HUDEP-2 (cell line): ENCODE results near the gene INTS6.

ENCODE experiments used
- DNase-seq, 76 experiments: peaks; one replicate each; lab custom pipeline; 2025; ENCODE audit not compliant: unreplicated experiment in 76 of 76; lab: John Stamatoyannopoulos, UW

Gene INTS6

GRCh38 chr13:51348069-51348967 lies 104.5 kb downstream of the INTS6 start:
- DNase-seq = no peak

GRCh38 chr13:51347099-51347498 lies 105.7 kb downstream of the INTS6 start:
- DNase-seq = no peak

GRCh38 chr13:51346397-51346796 lies 106.4 kb downstream of the INTS6 start:
- no peak for DNase-seq

DNA sequence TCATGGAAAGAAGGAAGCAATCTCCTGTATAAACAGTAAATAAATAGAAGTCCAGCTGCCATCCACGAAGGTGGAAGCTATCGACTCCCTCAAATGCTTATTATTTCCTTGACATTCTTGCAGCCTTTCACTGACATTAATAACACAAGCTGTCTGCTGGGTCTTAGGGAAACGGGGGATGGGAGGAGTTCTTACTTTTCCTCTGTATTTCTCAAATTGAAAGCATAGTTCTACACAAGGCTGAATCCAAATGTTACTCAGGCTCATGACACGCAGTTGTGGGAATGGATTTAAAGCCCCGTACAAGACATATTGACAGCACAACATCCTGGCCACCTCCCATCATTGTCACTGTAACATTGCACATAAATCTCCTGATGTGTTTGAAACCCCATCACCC lies 109.4 kb downstream of the INTS6 start:
- DNase-seq = no peak

DNA sequence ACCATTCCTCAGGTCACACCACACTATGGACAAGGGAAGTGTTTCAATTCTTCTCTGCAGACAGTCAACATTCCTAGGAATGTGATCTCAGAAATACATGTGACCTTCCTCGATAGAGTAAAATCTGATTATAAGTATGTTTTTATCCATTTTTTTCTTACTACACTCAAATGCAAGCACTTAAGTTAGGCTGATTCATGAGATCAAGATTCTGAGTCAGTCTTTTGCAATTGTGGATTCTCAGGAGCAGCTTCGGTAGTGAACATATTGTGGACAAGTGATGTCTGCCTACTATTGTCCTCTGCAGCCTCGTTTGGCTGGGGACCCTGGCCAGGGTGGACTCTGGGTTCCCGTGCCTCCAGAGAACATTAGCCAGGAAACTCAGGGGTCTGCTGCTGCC lies 110.1 kb downstream of the INTS6 start:
- no peak for DNase-seq

DNA sequence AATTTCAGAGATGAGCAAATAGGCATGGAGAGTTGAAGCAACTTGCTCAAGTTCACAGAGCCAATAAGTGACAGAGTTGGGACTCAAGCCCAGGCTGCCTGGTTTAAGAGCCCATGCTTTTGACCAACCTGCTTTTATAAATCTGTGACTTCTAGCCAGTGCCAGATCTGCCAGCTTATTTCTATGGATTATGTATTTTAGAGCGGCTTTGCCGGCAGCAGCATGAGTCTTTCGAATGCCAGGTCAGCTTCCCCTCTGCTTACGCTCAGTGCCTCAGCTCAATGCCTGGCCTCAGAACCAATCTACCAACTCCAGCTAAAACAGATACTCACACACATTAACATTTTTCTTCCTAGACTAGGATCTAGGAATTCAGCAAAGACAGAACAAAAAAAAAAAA lies 111.0 kb downstream of the INTS6 start:
- no peak for DNase-seq

GRCh38 chr13:51341232-51341631 lies 111.6 kb downstream of the INTS6 start:
- DNase-seq = no peak

GRCh38 chr13:51339952-51340732 lies 112.7 kb downstream of the INTS6 start:
- DNase-seq = no peak

GRCh38 chr13:51339354-51339753 lies 113.5 kb downstream of the INTS6 start, which contains the start of gene SERPINE3:
Gene SERPINE3, plus strand, starts transcription at chr13:51339691. Its CDS starts 1,401 bp downstream, at chr13:51341092.
- DNase-seq = no peak

- DNase-seq = no peak
These were observed 116.1 kb downstream of the INTS6 start for GRCh38 chr13:51336746-51337145.

- no peak for DNase-seq
These were observed 119.0 kb downstream of the INTS6 start for GRCh38 chr13:51333826-51334225.

GRCh38 chr13:51333421-51333820 lies 119.4 kb downstream of the INTS6 start:
- no peak for DNase-seq

GRCh38 chr13:51332566-51333361 lies 120.1 kb downstream of the INTS6 start:
- no peak for DNase-seq

DNA sequence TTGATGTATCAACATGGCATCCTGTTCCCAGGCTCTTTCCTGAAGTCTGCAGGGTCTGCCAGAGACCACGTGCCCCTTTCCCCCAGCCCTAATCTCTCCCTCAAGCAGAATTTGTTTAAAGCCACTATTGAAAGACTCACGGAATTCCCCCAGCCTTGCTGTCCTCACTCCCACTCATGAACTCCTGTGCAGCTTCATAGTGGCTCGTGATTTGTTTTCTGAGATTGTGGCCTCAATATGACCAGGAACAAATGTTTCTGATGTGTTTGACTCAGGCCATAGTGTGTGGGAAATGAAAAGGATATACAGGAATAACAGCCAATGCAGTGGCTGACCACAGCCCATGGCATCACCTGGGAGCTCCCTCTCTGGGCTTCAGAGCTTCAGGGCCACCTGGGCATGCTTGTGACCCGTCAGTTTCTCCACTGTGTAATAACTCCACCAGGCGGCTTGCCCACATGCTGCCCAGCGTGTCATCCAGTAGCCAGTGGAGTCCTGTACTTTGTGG lies 121.4 kb downstream of the INTS6 start:
- DNase-seq = no peak

DNA sequence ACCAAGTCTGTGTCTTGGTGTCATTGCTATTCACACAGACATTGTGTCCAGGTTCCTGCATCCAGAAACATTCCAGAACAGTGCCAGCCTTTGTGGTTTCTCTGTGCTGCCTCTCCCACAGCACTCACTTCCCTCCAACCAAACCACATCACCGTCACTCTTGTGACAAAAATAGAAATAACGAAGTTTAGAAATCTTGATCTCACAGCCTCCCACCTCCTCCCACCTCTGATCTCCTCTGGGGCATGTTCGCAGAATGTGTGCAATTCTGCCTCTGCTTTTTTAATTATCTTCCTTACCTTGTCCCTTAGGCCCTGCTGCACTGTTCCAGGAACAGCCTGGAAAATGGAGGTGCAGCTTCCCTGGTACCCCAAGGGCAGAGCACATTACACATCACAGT lies 122.0 kb downstream of the INTS6 start:
- no peak for DNase-seq

DNA sequence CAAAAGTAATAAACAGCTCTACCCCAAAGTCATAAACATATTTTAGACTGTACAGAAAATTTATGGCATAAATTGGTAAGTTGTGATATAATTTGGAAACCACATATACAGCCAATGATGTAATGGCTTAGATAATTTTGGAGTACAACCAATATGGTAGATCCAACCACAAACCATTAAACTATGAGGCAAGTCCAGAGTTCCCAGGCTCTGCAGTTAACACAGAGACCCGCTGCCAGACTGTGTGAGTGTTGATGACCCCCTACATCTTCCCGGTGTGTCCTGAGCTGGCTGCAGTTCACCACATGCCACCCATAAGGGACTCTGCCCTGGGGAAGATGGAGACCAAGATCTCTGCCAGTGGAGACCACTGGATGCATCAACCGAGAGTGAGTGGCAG lies 123.2 kb downstream of the INTS6 start:
- no peak for DNase-seq

- no peak for DNase-seq
These were observed 124.3 kb downstream of the INTS6 start for GRCh38 chr13:51328488-51328887.

- no peak for DNase-seq
These were observed 124.9 kb downstream of the INTS6 start for GRCh38 chr13:51327961-51328360.

DNA sequence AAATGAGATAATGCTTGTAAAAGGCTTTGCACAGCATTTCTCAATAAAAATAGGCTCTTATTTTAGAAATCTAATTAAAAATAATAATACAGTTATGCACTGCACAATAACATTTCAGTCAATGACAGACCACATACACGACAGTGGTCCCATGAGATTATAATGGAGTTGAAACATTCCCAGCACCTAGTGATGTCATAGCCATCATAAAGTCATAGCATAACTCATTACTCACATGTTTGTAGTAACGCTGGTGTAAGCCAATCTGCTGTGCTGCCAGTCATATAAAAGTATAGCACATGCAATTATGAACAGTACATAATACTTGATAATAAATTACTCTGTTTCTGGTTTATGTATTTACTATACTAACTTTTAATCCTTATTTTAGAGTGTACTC lies 126.1 kb downstream of the INTS6 start:
- no peak for DNase-seq

- DNase-seq = no peak
These were observed 127.0 kb downstream of the INTS6 start for GRCh38 chr13:51325837-51326236.
